Measurements from ENCODE around the gene STIP1. TPM values are rescaled to one million over a fixed set of nuclear protein-coding genes. Genes with fewer than 3 reads are reported as not detected.

Gene STIP1
- total and polyA plus RNA-seq, 2 of the 8 experiments (the other 6 are each of a cell fraction or from before 2014, with no cell fraction given): 140 to 329 TPM

DNA sequence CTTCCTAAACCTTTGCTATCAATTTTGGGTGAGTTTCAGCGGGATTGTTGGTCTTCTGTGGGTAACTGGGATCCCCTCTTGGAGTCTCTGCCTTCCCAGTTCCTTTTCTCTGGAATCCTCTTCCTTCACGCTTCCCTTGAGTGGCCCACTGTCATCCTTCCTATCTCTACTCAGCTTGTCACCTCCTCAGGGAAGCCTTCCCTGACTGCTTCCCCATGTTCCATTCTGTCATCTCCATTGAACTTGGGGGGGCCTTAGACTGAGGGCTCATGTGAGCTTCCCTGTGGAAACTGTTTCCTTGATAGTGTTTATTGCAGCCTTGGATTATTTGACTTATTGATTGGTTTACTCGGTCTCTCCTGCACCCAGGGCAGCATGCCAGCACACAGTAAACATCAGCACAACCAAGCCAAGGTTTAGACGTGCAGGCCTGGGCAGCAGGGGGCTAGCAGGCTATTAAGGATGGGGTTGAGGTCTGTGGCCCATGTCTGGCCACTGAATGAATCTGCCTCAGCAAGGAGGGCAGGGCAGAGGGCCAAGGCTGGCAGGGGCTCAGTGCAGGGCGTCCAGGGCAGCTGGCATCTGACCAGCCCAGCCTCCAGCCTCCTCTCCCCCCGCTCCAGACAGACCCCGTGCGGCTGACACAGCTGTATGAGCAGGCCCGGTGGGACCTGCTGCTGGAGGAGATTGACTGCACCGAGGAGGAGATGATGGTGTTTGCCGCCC is 32.8 kb downstream of the STIP1 start (continued):
- TF ChIP-seq, protein P1, sequence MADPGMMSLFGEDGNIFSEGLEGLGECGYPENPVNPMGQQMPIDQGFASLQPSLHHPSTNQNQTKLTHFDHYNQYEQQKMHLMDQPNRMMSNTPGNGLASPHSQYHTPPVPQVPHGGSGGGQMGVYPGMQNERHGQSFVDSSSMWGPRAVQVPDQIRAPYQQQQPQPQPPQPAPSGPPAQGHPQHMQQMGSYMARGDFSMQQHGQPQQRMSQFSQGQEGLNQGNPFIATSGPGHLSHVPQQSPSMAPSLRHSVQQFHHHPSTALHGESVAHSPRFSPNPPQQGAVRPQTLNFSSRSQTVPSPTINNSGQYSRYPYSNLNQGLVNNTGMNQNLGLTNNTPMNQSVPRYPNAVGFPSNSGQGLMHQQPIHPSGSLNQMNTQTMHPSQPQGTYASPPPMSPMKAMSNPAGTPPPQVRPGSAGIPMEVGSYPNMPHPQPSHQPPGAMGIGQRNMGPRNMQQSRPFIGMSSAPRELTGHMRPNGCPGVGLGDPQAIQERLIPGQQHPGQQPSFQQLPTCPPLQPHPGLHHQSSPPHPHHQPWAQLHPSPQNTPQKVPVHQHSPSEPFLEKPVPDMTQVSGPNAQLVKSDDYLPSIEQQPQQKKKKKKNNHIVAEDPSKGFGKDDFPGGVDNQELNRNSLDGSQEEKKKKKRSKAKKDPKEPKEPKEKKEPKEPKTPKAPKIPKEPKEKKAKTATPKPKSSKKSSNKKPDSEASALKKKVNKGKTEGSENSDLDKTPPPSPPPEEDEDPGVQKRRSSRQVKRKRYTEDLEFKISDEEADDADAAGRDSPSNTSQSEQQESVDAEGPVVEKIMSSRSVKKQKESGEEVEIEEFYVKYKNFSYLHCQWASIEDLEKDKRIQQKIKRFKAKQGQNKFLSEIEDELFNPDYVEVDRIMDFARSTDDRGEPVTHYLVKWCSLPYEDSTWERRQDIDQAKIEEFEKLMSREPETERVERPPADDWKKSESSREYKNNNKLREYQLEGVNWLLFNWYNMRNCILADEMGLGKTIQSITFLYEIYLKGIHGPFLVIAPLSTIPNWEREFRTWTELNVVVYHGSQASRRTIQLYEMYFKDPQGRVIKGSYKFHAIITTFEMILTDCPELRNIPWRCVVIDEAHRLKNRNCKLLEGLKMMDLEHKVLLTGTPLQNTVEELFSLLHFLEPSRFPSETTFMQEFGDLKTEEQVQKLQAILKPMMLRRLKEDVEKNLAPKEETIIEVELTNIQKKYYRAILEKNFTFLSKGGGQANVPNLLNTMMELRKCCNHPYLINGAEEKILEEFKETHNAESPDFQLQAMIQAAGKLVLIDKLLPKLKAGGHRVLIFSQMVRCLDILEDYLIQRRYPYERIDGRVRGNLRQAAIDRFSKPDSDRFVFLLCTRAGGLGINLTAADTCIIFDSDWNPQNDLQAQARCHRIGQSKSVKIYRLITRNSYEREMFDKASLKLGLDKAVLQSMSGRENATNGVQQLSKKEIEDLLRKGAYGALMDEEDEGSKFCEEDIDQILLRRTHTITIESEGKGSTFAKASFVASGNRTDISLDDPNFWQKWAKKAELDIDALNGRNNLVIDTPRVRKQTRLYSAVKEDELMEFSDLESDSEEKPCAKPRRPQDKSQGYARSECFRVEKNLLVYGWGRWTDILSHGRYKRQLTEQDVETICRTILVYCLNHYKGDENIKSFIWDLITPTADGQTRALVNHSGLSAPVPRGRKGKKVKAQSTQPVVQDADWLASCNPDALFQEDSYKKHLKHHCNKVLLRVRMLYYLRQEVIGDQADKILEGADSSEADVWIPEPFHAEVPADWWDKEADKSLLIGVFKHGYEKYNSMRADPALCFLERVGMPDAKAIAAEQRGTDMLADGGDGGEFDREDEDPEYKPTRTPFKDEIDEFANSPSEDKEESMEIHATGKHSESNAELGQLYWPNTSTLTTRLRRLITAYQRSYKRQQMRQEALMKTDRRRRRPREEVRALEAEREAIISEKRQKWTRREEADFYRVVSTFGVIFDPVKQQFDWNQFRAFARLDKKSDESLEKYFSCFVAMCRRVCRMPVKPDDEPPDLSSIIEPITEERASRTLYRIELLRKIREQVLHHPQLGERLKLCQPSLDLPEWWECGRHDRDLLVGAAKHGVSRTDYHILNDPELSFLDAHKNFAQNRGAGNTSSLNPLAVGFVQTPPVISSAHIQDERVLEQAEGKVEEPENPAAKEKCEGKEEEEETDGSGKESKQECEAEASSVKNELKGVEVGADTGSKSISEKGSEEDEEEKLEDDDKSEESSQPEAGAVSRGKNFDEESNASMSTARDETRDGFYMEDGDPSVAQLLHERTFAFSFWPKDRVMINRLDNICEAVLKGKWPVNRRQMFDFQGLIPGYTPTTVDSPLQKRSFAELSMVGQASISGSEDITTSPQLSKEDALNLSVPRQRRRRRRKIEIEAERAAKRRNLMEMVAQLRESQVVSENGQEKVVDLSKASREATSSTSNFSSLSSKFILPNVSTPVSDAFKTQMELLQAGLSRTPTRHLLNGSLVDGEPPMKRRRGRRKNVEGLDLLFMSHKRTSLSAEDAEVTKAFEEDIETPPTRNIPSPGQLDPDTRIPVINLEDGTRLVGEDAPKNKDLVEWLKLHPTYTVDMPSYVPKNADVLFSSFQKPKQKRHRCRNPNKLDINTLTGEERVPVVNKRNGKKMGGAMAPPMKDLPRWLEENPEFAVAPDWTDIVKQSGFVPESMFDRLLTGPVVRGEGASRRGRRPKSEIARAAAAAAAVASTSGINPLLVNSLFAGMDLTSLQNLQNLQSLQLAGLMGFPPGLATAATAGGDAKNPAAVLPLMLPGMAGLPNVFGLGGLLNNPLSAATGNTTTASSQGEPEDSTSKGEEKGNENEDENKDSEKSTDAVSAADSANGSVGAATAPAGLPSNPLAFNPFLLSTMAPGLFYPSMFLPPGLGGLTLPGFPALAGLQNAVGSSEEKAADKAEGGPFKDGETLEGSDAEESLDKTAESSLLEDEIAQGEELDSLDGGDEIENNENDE (IDR thresholded peaks at IDR 0.05; ENCODE audit: insufficient replicate concordance, low read length): no peak
- TF ChIP-seq PHF8 (conservative IDR thresholded peaks at IDR 0.05; ENCODE audit: low read depth, low read length): no peak

All from H1 (cell line).